ENCODE data around the gene DSPP.

The DSPP gene

GRCh38 chr4:87632469-87632868 lies 24.1 kb downstream of the DSPP start:
- no peak for DNase-seq

GRCh38 chr4:87633243-87633642 lies 24.9 kb downstream of the DSPP start:
- DNase-seq: peak; percentile 51

GRCh38 chr4:87644286-87644685 lies 36.0 kb downstream of the DSPP start:
- no peak for DNase-seq

- DNase-seq: no peak
Measured at GRCh38 chr4:87649980-87650379, 41.7 kb downstream of the DSPP start, which contains the start of gene DMP1. DMP1 (plus strand) TSS chr4:87650280; CDS start chr4:87656493, 6,213 bp downstream.

- DNase-seq: no peak
Measured at GRCh38 chr4:87650938-87651337, 42.6 kb downstream of the DSPP start.

GRCh38 chr4:87651941-87652340 lies 43.6 kb downstream of the DSPP start:
- no peak for DNase-seq

GRCh38 chr4:87654487-87655044 lies 46.2 kb downstream of the DSPP start:
- no peak for DNase-seq

GRCh38 chr4:87657525-87657924 lies 49.2 kb downstream of the DSPP start:
- no peak for DNase-seq

- no peak for DNase-seq
Measured at GRCh38 chr4:87659247-87659931, 51.1 kb downstream of the DSPP start.

- DNase-seq: no peak
Measured at GRCh38 chr4:87662871-87663270, 54.5 kb downstream of the DSPP start.

All from right forelimb (tissue), 1 donor.